Mesendoderm (in vitro differentiated cells): ENCODE measurements around the gene HOXB1.
"Not testable (repeated sequence)": the region's sequence is repeated elsewhere in the genome, so short reads cannot be mapped to it uniquely, and the experiment has no call there.

Experiments
- DNase-seq: peaks from one replicate; pipeline ENCODE4 v3.0.0; 2013
- H2AK5ac ChIP-seq: 2 replicates; pipeline ENCODE4 v1.6.1; 2013; ENCODE audit warnings: low read length, inconsistent platforms
- H2BK120ac ChIP-seq: 2 replicates; pipeline ENCODE4 v1.6.1; 2013; ENCODE audit warnings: low read depth, mild to moderate bottlenecking, low read length, moderate library complexity, mixed read lengths
- H2BK15ac ChIP-seq: replicated peaks from 2 replicates; pipeline ENCODE4 v1.6.1; 2013; ENCODE audit warnings: low read depth, mild to moderate bottlenecking, moderate library complexity
- H2BK5ac ChIP-seq: 2 replicates; pipeline ENCODE4 v1.6.1; 2013; ENCODE audit warnings: low read length, inconsistent platforms
- H3K18ac ChIP-seq: 2 replicates; pipeline ENCODE4 v1.6.1; 2013; ENCODE audit warnings: mild to moderate bottlenecking, low read length, mixed read lengths
- H3K23ac ChIP-seq: one replicate; pipeline ENCODE4 v1.6.1; 2013; ENCODE audit warnings: low read length
- H3K27ac ChIP-seq: 2 replicates; pipeline ENCODE4 v1.5.1; 2013; ENCODE audit warnings: low read depth, mild to moderate bottlenecking, inconsistent platforms, low read length, moderate library complexity
- H3K27me3 ChIP-seq: 2 replicates; pipeline ENCODE4 v1.6.1; 2013; ENCODE audit warnings: low read length, control low read depth, mild to moderate bottlenecking, inconsistent platforms; ENCODE audit not compliant: insufficient read depth, poor library complexity
- H3K36me3 ChIP-seq: 2 replicates; pipeline ENCODE4 v1.6.1; 2013; ENCODE audit warnings: low read length, inconsistent platforms; ENCODE audit not compliant: control insufficient read depth, insufficient read depth
- H3K4ac ChIP-seq: one replicate; pipeline ENCODE4 v1.6.1; 2013; ENCODE audit warnings: low read depth, mild to moderate bottlenecking, low read length, moderate library complexity
- H3K4me1 ChIP-seq: 2 replicates; pipeline ENCODE4 v1.6.1; 2013; ENCODE audit warnings: low read depth, low read length, inconsistent platforms; ENCODE audit not compliant: control insufficient read depth
- H3K4me2 ChIP-seq: 2 replicates; pipeline ENCODE4 v1.6.1; 2013; ENCODE audit warnings: low read length
- H3K4me3 ChIP-seq: 2 replicates; pipeline ENCODE4 v1.5.1; 2013; ENCODE audit warnings: mild to moderate bottlenecking, low read length
- H3K56ac ChIP-seq: one replicate; pipeline ENCODE4 v1.6.1; 2013; ENCODE audit warnings: low read length
- H3K79me1 ChIP-seq: 2 replicates; pipeline ENCODE4 v1.6.1; 2013; ENCODE audit warnings: low read length, inconsistent platforms
- H3K79me2 ChIP-seq: 2 replicates; pipeline ENCODE4 v1.6.1; 2013; ENCODE audit warnings: mild to moderate bottlenecking, low read length; ENCODE audit not compliant: control insufficient read depth, insufficient read depth
- H3K9ac ChIP-seq: 2 replicates; pipeline ENCODE4 v1.6.1; 2013; ENCODE audit warnings: low read length, inconsistent platforms
- H4K5ac ChIP-seq: one replicate; pipeline ENCODE4 v1.6.1; 2013; ENCODE audit warnings: low read length
- H4K8ac ChIP-seq: one replicate; pipeline ENCODE4 v1.6.1; 2013; ENCODE audit warnings: low read depth, mild to moderate bottlenecking, control low read depth, low read length, moderate library complexity
- WGBS: extraction: QIAGEN DNeasy Blood & Tissue Kit; methylation state at CpG from one replicate; pipeline ENCODE4 v1.1.7; 2013; ENCODE audit warnings: low lambda C conversion rate, missing lambda C conversion rate; ENCODE audit not compliant: insufficient coverage; ENCODE audit errors: extremely low coverage; 5-methylcytosine and 5-hydroxymethylcytosine counted together

HOXB1 gene

DNA sequence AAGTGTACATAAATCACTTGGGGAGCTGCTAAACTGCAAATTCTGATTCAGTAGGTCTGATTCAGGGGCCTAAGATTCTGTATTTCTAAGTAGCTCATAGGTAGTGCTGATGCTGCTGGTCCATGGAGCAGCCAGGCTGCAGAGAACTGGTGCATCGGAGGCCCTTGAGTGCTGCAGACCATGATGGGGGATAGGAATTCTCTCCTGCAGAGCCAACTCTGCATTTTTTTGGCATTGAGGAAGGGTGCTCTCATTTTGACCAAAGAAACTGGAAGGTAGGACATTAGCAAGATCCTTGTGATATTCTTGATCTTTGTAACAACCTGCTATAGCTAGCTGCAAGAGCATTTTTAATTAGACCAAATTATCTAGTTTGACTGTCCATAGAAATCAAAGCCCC, 9.4 kb upstream of the HOXB1 start:
- H3K9ac ChIP-seq, result no peak overlapping the region
- no peak overlapping the region for H3K4ac ChIP-seq
- H2BK15ac ChIP-seq, result no peak overlapping the region
- no peak overlapping the region for H2BK5ac ChIP-seq
- no peak for DNase-seq
- no peak overlapping the region for H3K4me2 ChIP-seq
- H3K56ac ChIP-seq, result no peak overlapping the region
- no peak overlapping the region for H4K8ac ChIP-seq
- no peaks in the 10 kb centered on the region for H3K79me1 ChIP-seq
- H3K23ac ChIP-seq, result no peak overlapping the region
- no peak overlapping the region for H2AK5ac ChIP-seq
- H3K4me3 ChIP-seq, result no peak overlapping the region
- no CpG with 5 or more reads among the region's 1 CpG for WGBS
- peaks cover 43% of the 10 kb centered on the region for H3K27me3 ChIP-seq
- no peaks in the 10 kb centered on the region for H3K4me1 ChIP-seq
- H3K79me2 ChIP-seq, result no peaks in the 10 kb centered on the region
- H3K27ac ChIP-seq, result no peak overlapping the region
- H3K36me3 ChIP-seq, result no peaks in the 10 kb centered on the region
- no peak overlapping the region for H3K18ac ChIP-seq
- H4K5ac ChIP-seq, result no peak overlapping the region
- H2BK120ac ChIP-seq, result no peak overlapping the region

DNA sequence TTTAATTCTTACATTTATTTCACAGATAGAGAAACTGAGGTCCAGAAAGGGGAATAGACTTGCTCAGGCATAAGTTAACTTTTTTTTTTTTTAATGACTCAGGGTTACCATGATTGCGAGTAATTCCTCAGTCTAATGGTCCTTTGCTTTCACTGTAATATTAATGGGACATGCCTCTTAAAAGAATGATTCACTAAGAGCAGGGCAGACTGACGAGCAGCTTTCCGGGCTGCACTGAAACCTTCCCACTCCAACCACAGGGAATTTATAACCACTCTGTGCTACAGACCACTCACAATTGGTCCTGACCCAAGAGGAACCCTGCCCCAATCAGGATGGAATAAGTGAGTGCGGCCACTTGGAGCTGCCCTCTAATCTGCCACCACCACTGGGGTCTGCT, 8.4 kb upstream of the HOXB1 start:
- H3K27ac ChIP-seq, result no peak overlapping the region
- no peak for DNase-seq
- no peak overlapping the region for H3K4ac ChIP-seq
- no peak overlapping the region for H2BK15ac ChIP-seq
- no peak overlapping the region for H3K18ac ChIP-seq
- no peak overlapping the region for H2BK5ac ChIP-seq
- H2BK120ac ChIP-seq, result no peak overlapping the region
- no peak overlapping the region for H2AK5ac ChIP-seq
- H3K79me2 ChIP-seq, result no peaks in the 10 kb centered on the region
- no peak overlapping the region for H3K9ac ChIP-seq
- H3K27me3 ChIP-seq, result peaks cover 39% of the 10 kb centered on the region
- H3K36me3 ChIP-seq, result no peaks in the 10 kb centered on the region
- H3K4me1 ChIP-seq, result no peaks in the 10 kb centered on the region
- H3K56ac ChIP-seq, result no peak overlapping the region
- H4K5ac ChIP-seq, result no peak overlapping the region
- no peak overlapping the region for H3K23ac ChIP-seq
- H3K4me2 ChIP-seq, result no peak overlapping the region
- H4K8ac ChIP-seq, result no peak overlapping the region
- WGBS, result no CpG with 5 or more reads among the region's 4 CpGs
- H3K79me1 ChIP-seq, result no peaks in the 10 kb centered on the region
- H3K4me3 ChIP-seq, result no peak overlapping the region

DNA sequence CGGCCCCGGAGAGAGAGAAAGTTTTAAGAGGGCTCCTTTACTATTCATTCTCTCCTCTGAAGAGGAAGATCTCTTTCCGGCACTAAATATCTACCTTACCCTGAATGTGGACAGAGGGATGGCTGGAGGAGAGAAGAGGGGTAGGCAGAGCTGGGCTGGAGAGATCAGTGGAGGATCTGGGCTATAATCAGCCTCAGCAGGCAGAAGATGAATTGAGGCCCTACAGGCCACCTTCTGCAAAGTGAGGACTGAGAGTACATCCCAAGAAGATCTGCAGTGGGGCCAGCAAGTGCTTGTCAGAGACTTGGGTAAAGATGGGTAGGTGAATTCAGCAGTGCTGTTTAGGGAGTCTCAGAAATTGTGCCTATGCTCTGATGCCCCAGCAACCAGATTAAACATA, 6.5 kb upstream of the HOXB1 start:
- Histone ChIP-seq H3K4me2 (no peak overlapping the region), H3K18ac (no peak overlapping the region)

DNA sequence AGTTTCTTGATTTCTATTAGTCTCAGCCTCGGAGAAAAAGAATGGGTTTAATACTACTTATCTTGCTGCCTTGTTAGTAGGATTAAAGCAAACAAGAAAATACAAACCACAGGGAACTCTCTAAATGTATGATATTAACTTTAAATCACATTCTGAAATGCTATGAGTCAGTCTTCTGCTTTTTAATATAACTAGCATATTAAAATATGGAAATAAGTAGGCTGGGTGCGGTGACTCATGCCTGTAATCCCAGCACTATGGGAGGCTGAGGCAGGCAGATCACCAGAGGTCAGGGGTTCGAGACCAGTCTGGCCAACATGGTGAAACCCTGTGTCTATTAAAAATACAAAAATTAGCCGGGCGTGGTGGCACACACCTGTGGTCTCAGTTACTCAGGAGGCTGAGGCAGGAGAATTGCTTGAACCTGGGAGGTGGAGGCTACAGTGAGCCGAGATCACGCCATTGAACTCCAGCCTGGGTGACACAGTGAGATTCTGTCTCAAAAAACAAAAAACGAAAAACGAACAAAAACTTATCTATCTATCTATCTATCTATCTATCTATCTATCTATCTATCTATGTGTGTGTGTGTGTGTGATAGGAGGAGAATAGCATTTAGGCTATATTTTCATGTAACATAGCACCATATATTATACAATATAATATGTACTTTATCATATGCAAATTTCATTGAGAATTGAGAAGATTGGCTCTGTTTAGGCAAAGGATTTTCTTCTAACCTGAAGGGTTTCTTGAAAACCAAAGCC, 5.2 kb upstream of the HOXB1 start:
- H3K4me1 ChIP-seq, H3K56ac ChIP-seq, H4K8ac ChIP-seq, H3K4me2 ChIP-seq, H2BK120ac ChIP-seq, H3K79me2 ChIP-seq, H4K5ac ChIP-seq, H3K23ac ChIP-seq, DNase-seq, H3K4ac ChIP-seq, H3K9ac ChIP-seq, H2BK5ac ChIP-seq, H3K4me3 ChIP-seq, H3K79me1 ChIP-seq, H3K27ac ChIP-seq, H2BK15ac ChIP-seq, H3K36me3 ChIP-seq, H2AK5ac ChIP-seq, H3K18ac ChIP-seq: not testable (repeated sequence)
- peaks cover 27% of the 10 kb centered on the region for H3K27me3 ChIP-seq
- no CpG with 5 or more reads among the region's 9 CpGs for WGBS

More for the DNA sequence above, 6.5 kb upstream of the HOXB1 start:
- Histone ChIP-seq H3K27ac (no peak overlapping the region), H3K4me1 (no peaks in the 10 kb centered on the region), H3K9ac (no peak overlapping the region), H2BK15ac (no peak overlapping the region), H3K27me3 (peaks cover 27% of the 10 kb centered on the region), H3K4ac (no peak overlapping the region), H3K36me3 (no peaks in the 10 kb centered on the region), H3K56ac (no peak overlapping the region), H3K79me1 (no peaks in the 10 kb centered on the region), H4K8ac (no peak overlapping the region), H4K5ac (no peak overlapping the region), H2BK5ac (no peak overlapping the region), H3K23ac (no peak overlapping the region), H3K4me3 (no peak overlapping the region), H2BK120ac (no peak overlapping the region), H3K79me2 (no peaks in the 10 kb centered on the region), H2AK5ac (no peak overlapping the region)
- DNase-seq, result no peak
- WGBS, result no CpG with 5 or more reads among the region's 3 CpGs

DNA sequence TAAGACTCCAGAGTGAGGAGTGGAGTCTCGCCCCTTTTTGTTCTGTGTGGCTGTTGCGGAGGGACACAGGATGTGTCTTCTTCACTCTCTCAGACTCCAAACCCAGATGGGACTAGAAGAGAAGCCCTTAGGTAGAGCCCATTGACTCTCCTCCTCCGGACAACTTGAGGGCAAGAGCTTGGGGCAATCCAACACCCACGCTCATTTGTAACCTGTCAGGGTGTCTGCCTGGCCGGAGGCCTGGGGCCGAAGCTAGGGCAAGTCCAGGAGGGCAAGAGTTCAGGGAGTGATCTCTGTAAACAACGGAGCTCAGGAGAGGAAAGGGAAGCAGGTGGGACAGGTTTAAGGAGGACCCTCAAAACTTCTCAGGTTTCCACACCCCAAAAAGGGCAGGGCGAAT, 1.4 kb upstream of the HOXB1 start:
- Histone ChIP-seq H3K27ac (no peak overlapping the region), H3K4ac (no peak overlapping the region), H3K18ac (no peak overlapping the region), H3K4me1 (peaks cover 4% of the 10 kb centered on the region), H4K5ac (no peak overlapping the region), H2BK15ac (no peak overlapping the region), H3K56ac (no peak overlapping the region), H2BK120ac (no peak overlapping the region), H3K79me2 (no peaks in the 10 kb centered on the region), H3K4me2 (no peak overlapping the region), H2BK5ac (no peak overlapping the region), H3K27me3 (peaks cover 41% of the 10 kb centered on the region), H4K8ac (no peak overlapping the region), H3K36me3 (no peaks in the 10 kb centered on the region), H3K23ac (no peak overlapping the region), H3K79me1 (no peaks in the 10 kb centered on the region), H2AK5ac (no peak overlapping the region), H3K9ac (no peak overlapping the region), H3K4me3 (no peak overlapping the region)
- DNase-seq, result no peak
- no CpG with 5 or more reads among the region's 8 CpGs for whole genome bisulfite sequencing
